HG03460 (cell line): Measurements from ENCODE around the gene CDK6.
"Not testable (repeated sequence)": the region's sequence is repeated elsewhere in the genome, so short reads cannot be mapped to it uniquely, and the experiment has no call there.

Source experiments
- ATAC-seq: cut with Tn5 transposase; IDR thresholded peaks from one replicate; pipeline ENCODE4 v1.9.1; 2021; ENCODE audit not compliant: unreplicated experiment

The CDK6 gene

GRCh38 chr7:92763636-92764423 lies 72.5 kb downstream of the CDK6 start:
- no peak for ATAC-seq

GRCh38 chr7:92762851-92763250 lies 73.5 kb downstream of the CDK6 start:
- no peak for ATAC-seq

- ATAC-seq: no peak
Measured at GRCh38 chr7:92761391-92762097, 74.8 kb downstream of the CDK6 start.

GRCh38 chr7:92758796-92759431 lies 77.5 kb downstream of the CDK6 start:
- no peak for ATAC-seq

- not testable (repeated sequence) for ATAC-seq
Measured at GRCh38 chr7:92757311-92757910, 79.0 kb downstream of the CDK6 start.

- ATAC-seq: no peak
Measured at GRCh38 chr7:92755680-92756079, 80.7 kb downstream of the CDK6 start.

- ATAC-seq: no peak
Measured at GRCh38 chr7:92754919-92755581, 81.3 kb downstream of the CDK6 start.

GRCh38 chr7:92753614-92754013 lies 82.8 kb downstream of the CDK6 start:
- ATAC-seq: no peak

- no peak for ATAC-seq
Measured at GRCh38 chr7:92751902-92752901, 84.2 kb downstream of the CDK6 start.

GRCh38 chr7:92750946-92751345 lies 85.4 kb downstream of the CDK6 start:
- ATAC-seq: no peak

- no peak for ATAC-seq
Measured at GRCh38 chr7:92750447-92750839, 85.9 kb downstream of the CDK6 start.

- no peak for ATAC-seq
Measured at GRCh38 chr7:92749832-92750446, 86.4 kb downstream of the CDK6 start.

GRCh38 chr7:92749327-92749755 lies 87.0 kb downstream of the CDK6 start:
- ATAC-seq: no peak

- ATAC-seq: no peak
Measured at GRCh38 chr7:92748495-92748894, 87.9 kb downstream of the CDK6 start.

- no peak for ATAC-seq
Measured at GRCh38 chr7:92747041-92747835, 89.1 kb downstream of the CDK6 start.

GRCh38 chr7:92745241-92745640 lies 91.1 kb downstream of the CDK6 start:
- ATAC-seq: no peak

- ATAC-seq: not testable (repeated sequence)
Measured at GRCh38 chr7:92744180-92744579, 92.2 kb downstream of the CDK6 start.

- no peak for ATAC-seq
Measured at GRCh38 chr7:92742186-92742585, 94.2 kb downstream of the CDK6 start.
